Measurements from ENCODE around the gene ATP6V0A1. TPM values are rescaled to one million over a fixed set of nuclear protein-coding genes. Genes with fewer than 3 reads are reported as not detected.

ATP6V0A1 gene
- total and polyA plus RNA-seq, 4 donors = 31.5 to 94.6 (median 45.2) TPM

DNA sequence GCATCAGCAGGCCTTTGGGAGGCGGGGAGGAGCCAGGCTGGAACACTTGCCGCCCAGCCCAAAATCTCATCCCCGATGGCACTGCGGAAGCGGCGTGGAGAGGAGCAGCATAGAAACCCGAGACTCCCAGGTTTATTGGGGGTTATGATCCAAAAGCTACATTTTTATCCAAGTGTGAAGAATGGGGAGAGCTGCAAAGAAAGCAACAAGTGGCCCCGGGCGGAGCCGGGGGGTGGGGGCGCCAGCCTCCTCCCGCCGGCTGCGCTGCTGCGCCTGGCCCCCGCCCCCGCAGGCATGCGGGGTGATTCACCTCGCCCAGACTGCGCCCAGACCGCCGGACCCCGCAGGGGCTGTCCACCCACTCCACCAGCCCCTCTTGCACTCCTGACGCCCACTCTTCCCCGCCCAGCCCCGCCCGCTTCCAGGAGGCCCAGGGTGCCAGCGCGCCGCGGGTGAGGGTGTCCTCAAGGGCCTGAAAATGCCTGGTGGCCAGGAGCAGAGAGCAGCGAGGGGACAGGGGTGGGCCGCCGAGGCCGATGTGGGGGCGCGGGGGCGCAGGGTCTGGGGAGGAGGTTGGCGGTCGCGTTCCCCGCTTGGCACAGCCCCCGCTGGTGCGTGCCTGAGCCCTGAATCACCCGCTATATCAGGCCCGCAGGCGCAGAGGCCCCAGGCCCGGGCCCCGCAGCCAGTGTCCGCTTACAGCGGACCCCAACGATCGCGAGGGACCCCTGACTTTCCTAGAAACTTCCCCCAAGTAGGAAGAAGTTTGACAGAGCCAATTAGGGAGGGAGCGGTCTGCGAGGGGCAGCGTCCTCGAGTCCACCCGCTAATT, 37.0 kb upstream of the ATP6V0A1 start:
- TF ChIP-seq FOXA1 (IDR thresholded peaks at IDR 0.05) (no peak), YY1 (IDR thresholded peaks at IDR 0.05) (no peak), RAD21 (IDR thresholded peaks at IDR 0.05) (no peak), HNF4A (conservative IDR thresholded peaks at IDR 0.05) (no peak), EGR1 (IDR thresholded peaks at IDR 0.05; ENCODE audit: low read depth in 2 of 2) (no peak), FOXA2 (IDR thresholded peaks at IDR 0.05) (no peak), RXRA (IDR thresholded peaks at IDR 0.05) (no peak), NR2F2 (IDR thresholded peaks at IDR 0.05) (no peak), JUND (IDR thresholded peaks at IDR 0.05) (no peak), GABPA (IDR thresholded peaks at IDR 0.05 in 1 of 2, conservative IDR thresholded peaks at IDR 0.05 in 1 of 2) (no peak)
- TF ChIP-seq, protein P1, sequence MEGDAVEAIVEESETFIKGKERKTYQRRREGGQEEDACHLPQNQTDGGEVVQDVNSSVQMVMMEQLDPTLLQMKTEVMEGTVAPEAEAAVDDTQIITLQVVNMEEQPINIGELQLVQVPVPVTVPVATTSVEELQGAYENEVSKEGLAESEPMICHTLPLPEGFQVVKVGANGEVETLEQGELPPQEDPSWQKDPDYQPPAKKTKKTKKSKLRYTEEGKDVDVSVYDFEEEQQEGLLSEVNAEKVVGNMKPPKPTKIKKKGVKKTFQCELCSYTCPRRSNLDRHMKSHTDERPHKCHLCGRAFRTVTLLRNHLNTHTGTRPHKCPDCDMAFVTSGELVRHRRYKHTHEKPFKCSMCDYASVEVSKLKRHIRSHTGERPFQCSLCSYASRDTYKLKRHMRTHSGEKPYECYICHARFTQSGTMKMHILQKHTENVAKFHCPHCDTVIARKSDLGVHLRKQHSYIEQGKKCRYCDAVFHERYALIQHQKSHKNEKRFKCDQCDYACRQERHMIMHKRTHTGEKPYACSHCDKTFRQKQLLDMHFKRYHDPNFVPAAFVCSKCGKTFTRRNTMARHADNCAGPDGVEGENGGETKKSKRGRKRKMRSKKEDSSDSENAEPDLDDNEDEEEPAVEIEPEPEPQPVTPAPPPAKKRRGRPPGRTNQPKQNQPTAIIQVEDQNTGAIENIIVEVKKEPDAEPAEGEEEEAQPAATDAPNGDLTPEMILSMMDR (IDR thresholded peaks at IDR 0.05; ENCODE audit: low read depth, low read length, missing input control) = no peak
- TF ChIP-seq, protein P2, sequence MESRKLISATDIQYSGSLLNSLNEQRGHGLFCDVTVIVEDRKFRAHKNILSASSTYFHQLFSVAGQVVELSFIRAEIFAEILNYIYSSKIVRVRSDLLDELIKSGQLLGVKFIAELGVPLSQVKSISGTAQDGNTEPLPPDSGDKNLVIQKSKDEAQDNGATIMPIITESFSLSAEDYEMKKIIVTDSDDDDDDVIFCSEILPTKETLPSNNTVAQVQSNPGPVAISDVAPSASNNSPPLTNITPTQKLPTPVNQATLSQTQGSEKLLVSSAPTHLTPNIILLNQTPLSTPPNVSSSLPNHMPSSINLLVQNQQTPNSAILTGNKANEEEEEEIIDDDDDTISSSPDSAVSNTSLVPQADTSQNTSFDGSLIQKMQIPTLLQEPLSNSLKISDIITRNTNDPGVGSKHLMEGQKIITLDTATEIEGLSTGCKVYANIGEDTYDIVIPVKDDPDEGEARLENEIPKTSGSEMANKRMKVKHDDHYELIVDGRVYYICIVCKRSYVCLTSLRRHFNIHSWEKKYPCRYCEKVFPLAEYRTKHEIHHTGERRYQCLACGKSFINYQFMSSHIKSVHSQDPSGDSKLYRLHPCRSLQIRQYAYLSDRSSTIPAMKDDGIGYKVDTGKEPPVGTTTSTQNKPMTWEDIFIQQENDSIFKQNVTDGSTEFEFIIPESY (IDR thresholded peaks at IDR 0.05) = no peak
- TF ChIP-seq, protein P3, sequence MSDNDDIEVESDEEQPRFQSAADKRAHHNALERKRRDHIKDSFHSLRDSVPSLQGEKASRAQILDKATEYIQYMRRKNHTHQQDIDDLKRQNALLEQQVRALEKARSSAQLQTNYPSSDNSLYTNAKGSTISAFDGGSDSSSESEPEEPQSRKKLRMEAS (IDR thresholded peaks at IDR 0.05) = no peak
- TF ChIP-seq, protein P4, sequence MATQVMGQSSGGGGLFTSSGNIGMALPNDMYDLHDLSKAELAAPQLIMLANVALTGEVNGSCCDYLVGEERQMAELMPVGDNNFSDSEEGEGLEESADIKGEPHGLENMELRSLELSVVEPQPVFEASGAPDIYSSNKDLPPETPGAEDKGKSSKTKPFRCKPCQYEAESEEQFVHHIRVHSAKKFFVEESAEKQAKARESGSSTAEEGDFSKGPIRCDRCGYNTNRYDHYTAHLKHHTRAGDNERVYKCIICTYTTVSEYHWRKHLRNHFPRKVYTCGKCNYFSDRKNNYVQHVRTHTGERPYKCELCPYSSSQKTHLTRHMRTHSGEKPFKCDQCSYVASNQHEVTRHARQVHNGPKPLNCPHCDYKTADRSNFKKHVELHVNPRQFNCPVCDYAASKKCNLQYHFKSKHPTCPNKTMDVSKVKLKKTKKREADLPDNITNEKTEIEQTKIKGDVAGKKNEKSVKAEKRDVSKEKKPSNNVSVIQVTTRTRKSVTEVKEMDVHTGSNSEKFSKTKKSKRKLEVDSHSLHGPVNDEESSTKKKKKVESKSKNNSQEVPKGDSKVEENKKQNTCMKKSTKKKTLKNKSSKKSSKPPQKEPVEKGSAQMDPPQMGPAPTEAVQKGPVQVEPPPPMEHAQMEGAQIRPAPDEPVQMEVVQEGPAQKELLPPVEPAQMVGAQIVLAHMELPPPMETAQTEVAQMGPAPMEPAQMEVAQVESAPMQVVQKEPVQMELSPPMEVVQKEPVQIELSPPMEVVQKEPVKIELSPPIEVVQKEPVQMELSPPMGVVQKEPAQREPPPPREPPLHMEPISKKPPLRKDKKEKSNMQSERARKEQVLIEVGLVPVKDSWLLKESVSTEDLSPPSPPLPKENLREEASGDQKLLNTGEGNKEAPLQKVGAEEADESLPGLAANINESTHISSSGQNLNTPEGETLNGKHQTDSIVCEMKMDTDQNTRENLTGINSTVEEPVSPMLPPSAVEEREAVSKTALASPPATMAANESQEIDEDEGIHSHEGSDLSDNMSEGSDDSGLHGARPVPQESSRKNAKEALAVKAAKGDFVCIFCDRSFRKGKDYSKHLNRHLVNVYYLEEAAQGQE (IDR thresholded peaks at IDR 0.05) = no peak

More for the DNA sequence above, 37.0 kb upstream of the ATP6V0A1 start:
- Histone ChIP-seq H3K27me3 (ENCODE audit: control insufficient read depth in 4 of 4, insufficient read depth in 4 of 4, low read length in 3 of 4) (peaks cover 0 to 4% (median 0%) of the 10 kb centered on the region in 4 donors), H3K4me3 (ENCODE audit: low read depth in 1 of 3, low read length in 3 of 3) (peak overlapping the region in 2 of 3 donors; percentile 22 to 57), H3K9me3 (ENCODE audit: control insufficient read depth in 4 of 4, low read length in 3 of 4) (no peaks in the 10 kb centered on the region), H3K4me1 (ENCODE audit: control insufficient read depth in 4 of 4, insufficient read depth in 4 of 4, low read length in 3 of 4) (peaks cover 4 to 12% (median 8%) of the 10 kb centered on the region in 4 donors), H3K36me3 (ENCODE audit: control insufficient read depth in 4 of 4, insufficient read depth in 3 of 4, low read depth in 1 of 4, low read length in 3 of 4) (no peaks in the 10 kb centered on the region), H3K27ac (ENCODE audit: low read depth in 1 of 2, low read length in 2 of 2) (peak overlapping the region; percentile 70 to 74), H3K9ac (ENCODE audit: low read depth in 1 of 2, low read length in 2 of 2) (peak overlapping the region in 1 of 2 donors; percentile 6)
- no peak for DNase-seq (ENCODE audit: low spot score)
- WGBS = 15% methylated on average over 59 of the region's 59 CpGs
